Hindlimb muscle (tissue), 1 donor: Measurements from ENCODE around the gene SENP8. TPM values are rescaled to one million over a fixed set of nuclear protein-coding genes. Genes with fewer than 3 reads are reported as not detected.
"Not testable (repeated sequence)": the region's sequence is repeated elsewhere in the genome, so short reads cannot be mapped to it uniquely, and the experiment has no call there.

Source experiments
- DNase-seq: peaks from one replicate; pipeline ENCODE4 v3.0.0-alpha.2; 2013
- polyA plus RNA-seq: library from polyadenylated mRNA; unstranded; fragments of 120-200 nt; gene quantifications from one replicate; pipeline ENCODE4 v1.2.1, GENCODE V29; 2013; ENCODE audit not compliant: insufficient read length

The SENP8 gene
- polyA plus RNA-seq, result 5.7 TPM

DNA sequence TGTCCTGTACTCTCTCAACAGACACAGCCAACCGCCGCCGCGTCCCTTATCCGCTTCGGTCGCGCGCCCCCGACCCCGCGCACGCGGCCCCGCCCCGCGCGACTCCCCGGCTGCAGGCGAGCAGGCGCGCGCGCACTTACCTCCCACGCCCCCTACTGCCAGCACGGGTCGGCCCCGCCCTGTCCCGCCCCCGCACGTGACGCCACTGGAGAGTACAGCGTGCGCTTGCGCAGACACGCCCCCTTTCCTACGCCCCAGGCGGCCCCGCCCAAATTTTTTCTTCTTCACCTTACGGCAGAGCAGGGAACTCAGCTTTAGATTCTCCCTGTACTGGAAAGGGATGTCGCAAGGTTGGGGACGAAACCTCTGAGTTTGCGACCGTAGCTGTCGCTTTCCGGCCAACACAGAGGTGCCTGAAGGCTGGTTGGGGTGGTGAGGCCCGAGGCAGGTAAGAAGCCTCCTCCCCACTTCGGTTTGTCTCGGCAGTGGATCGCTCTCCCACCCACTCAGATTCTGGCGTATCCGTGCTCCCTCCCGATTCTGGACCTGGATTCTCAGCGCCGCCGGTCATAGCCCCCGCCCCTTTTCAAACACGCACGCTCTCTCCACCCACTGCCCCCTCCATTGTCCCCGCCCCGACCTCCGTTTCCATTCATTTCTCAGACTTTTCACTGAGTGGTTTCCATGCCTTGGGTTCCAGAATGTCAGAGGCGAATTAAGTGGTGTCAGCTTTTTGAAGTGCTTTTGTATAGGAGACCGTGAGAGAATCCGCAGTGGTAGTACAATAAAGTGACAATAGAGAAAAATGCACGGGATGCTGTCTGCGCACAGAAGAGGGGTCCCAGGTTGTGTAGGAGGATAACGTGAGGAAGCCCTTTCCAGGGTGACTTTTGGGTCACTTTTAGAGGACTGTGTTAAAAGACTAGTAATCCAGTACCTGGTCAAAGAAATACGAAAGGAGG is at the start of gene SENP8, which contains the start of gene MYO9A:
Gene SENP8, plus strand, starts transcription at position 387 of the 962 bp plus-strand sequence. CDS start 21,221 bp downstream, outside the sequence.
Gene MYO9A, minus strand, starts transcription at position 134 of the 962 bp plus-strand sequence. CDS start 71,587 bp downstream, outside the sequence.
- peak; percentile 99 for DNase-seq

DNA sequence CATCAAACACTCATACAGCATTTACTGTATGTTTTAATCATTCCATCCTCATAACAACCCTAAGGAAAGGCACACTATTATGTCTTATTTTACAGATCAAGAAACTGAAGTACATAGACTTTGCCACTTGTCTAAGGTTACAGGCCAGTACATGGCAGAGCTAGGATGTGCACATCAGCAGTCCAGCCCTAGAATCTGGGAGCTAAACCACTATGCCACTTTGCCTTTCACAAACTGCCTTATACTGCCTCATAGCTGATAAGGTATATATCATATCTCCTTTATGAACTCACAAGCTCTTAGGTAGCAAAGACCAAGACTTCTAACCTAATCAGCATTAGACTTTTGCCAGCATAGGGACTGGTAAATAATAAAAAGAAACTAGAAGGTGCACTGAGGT is 49.3 kb upstream of the SENP8 start:
- no peak for DNase-seq

DNA sequence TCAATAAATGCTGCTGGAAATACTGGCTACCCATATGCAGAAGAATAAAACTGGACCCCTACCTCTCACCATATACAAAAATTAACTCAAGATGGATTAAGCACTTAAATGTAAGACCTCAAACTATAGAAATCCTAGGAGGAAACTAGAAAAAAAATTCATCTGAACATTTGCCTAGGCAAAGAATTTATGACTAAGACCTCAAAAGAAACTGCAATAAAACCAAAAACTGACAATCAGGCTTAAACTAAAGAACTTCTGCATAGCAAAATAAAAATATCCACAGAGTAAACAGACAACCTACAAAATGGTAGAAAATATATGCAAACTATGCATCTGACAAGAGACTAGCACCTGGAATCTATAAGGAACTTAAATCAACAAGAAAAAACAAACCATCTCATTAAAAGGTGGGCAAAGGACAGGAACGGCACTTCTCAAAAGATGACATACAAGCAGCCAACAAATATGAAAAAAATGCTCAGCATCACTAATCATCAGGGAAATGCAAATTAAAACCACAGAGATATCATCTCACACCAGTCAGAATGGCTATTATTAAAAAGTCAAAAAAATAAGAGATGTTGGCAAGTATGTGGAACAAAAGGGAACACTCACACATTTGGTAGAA is 47.3 kb upstream of the SENP8 start:
- no peak for DNase-seq

DNA sequence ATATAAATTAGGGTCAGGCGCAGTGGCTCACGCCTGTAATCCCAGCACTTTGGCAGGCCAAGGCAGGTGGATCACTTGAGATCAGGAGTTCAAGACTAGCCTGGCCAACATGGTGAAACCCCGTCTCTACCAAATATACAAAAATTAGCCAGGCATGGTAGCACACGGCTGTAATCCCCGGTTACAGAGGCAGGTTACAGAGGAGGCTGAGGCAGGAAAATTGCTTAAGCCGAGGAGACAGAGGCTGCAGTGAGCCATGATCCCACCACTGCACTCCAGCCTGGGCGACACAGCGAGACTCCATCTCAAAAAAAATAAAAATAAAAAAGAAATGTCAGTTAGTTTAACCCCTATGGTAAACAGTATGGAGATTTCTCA is 46.8 kb upstream of the SENP8 start:
- DNase-seq, result not testable (repeated sequence)

DNA sequence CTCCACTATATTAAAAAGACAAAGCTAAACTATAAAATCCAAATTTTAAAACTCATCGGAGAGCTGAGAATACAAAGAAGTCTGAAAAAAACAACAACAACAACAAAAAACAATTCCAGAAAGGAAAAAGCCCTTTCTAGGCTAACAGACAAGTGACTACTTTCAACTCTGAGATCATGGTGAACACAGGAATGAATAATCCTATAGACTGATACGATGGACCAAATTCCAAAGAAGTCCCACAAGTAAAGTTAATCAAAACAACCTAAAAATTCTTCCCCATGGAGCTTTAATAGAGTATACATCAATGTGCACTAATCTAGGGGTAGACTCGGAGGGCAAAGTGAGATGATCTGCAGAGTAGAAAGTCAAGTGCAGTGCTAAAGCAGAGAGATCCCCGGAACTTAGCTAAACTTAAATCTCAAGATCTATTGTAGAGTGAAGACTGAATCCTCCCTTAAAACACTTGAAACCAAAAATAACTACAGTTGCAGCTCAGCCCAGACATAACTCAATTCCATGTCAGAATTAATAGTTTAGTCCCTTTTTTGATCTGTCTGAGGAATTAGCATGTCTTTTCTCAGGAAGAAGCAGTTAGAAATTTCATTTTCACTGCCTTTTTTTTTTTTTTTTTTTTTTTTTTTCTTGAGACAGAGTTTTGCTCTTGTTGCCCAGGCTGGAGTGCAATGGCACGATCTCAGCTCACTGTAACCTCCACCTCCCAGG is 43.7 kb upstream of the SENP8 start:
- no peak for DNase-seq

DNA sequence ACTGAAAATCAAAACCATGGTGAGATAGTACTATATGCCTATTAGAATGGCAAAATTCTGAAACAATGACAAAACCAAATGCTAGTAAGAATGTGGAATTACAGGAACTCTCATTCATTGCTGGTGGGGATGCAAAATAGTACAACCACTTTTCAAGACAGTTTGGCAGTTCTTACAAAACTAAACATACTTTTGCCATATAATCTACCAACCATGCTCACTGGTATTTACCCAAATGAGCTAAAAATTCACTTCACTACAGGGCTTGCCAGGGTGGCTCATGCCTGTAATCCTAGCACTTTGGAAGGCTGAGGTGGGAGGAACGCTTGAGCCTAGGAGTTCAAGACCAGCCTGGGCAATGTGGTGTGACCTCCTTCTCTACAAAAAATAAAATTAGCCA is 40.3 kb upstream of the SENP8 start:
- no peak for DNase-seq

DNA sequence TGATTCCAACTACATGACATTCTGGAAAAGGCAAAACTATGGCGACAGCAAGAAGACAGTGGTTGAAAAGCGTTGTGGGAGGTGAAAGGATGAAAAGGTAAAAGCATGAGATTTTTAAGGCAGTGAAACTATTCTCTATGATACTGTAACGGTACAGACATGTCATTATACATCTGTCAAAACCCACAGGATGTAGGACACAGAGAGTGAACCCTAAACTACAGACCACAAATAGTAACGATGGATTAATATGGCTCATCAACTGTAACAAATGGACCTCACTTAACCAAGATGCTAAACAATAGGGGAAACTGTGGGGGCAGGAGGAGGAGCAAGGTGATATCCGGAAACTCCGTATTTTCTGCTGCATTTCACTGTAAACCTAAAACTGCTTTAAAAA is 39.3 kb upstream of the SENP8 start:
- DNase-seq, result no peak

DNA sequence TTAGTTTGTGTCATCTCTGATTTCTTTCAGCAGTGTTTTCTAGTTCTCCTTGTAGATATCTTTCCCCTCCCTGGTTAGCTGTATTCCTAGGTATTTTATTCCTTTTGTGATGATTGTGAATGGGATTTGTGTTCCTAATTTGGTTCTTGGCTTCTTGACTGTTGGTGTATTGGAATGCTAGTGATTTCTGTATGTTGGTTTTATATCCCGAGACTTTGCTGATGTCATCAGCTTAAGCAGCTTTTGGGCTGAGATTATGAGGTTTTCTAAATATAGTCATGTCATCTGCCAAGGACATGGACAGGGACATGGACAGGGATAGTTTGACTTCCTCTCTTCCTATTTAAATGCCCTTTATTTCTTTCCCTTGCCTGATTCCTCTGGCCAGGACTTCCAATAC is 36.0 kb upstream of the SENP8 start:
- DNase-seq, result no peak

DNA sequence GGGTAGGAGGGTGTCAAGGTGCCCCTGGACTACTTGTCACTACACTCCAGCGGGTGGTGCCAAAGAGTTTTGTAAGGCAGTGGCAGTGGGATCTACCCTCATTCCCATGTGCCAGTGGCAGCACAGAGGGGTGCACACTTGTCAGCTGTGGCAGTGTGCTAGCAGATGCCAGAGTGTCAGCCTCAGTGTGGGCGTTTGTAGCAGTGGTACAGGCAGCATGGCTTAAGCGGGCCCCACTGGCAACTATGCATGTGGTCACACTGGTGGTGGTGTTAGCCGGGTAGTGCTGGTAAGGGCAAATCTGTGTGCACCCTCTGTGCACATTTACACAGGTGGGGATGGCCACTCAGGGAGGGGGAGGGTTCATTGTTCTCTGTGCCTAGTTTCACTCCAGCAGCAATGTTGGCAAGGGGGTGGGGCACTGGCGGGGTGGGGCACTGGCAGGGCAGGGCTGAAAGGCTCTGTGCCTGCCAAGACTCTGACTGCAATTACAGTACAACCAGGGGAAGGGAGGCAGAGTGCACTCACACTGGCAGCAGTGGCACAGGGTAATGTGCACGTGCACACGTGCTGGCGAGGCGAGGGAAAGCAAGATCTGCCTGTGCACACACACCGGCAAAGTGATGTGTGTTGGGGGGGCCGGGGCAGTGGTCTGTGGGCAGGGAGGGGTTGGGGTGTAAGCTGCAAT is 32.0 kb upstream of the SENP8 start:
- DNase-seq, result no peak

DNA sequence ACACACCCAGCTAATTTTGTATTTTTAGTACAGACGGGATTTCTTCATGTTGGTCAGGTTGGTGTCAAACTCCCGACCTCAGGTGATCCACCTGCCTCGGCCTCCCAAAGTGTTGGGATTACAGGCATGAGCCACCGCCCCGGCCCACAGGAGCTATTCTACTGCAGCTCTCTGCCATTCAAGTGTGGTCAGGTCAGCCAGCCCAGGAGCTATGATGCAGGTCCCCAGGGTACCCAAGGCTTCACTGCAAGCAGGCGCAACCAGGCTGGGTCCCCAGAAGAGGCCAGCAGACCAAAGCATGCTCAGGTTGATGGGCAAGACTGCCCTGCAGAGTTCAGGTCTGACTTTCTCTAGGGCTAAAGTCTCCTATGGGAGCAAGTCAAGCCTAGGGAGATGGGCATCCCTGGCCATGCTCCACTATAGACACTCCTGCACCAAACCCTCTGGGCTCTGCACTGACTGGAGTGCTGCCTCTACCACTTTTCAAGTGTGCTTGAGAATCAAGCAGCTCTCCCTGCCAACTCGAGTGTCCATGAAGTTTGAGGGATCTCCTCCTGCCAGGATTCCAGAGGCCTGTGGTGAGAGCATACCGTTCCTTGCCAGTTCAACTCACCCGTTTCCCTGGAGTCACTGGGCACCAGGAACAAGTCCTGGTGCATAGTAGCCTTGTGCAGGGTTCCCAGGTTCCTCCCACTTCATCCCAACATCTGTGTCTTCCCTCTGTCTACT is 31.1 kb upstream of the SENP8 start:
- no peak for DNase-seq

DNA sequence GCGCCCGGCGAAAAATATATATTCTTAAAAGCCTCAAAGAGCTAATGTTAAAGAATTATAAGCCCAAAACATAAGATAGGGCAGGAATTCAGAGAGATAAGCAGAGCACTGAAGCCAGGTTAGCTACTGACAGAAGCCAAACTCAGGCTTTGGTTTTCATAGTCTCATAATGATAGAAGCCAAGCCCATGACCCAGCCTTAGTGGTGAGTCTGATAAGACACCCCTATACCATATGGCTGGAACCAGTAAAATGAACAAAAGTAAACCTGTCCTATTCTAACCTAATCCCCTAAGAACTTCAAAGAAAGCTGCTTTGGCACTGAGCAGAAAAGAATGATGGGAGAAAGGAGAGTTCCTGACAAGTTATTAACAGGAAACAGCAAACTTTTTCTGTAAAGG is 26.2 kb upstream of the SENP8 start:
- DNase-seq, result no peak

DNA sequence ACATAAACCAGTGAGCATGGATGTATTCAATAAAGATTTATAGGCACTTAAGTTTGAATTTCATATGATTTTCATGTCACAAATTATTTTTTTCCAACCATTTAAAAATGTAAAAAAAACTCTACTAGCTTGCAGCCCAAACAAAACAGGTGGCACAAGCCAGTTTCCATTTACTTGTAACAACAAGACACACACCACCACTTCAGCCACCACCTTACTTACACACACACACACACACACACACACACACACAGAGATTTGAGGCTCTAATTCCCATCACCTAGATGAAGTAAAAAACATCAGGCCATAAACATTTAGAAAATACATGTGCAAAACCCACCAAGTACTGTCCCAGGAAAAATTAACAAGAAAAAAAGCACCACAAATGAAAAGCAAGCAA is 25.5 kb upstream of the SENP8 start:
- DNase-seq, result no peak

DNA sequence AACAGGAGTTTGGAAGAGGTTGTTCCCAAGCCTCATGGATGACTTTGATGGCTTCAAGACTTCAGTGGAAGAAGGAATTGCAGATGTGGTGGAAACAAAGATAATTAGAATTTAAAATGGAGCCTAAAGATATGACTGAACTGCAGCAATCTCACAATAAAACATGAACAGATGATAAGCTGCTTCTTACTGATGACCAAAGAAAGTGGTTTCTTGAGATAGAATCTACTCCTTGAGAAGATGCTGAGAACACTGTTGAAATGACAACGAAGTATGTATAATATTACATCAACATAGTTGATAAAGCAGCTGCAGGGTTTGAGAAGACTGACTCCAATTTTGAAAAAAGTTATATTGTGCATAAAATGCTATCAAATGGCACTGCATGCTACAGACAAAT is 21.4 kb upstream of the SENP8 start:
- DNase-seq, result no peak

DNA sequence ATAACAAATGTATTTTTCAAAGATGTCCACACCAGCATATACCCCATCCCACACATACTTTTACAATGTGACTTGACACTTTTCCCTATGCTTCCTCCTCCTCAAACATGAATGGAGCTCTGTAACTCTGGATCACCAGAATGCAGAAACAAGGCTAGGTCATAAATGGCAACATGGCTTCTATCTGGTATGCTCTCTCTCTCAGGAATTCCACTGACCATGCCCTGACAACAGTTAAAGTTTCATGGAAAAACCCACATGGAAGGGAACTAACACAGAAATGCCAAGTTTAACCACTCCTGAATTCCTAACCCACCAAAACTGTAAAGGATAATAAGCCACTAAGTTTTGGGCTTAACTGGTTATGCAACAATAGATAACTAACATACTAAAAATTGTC is 20.2 kb upstream of the SENP8 start:
- DNase-seq, result no peak

DNA sequence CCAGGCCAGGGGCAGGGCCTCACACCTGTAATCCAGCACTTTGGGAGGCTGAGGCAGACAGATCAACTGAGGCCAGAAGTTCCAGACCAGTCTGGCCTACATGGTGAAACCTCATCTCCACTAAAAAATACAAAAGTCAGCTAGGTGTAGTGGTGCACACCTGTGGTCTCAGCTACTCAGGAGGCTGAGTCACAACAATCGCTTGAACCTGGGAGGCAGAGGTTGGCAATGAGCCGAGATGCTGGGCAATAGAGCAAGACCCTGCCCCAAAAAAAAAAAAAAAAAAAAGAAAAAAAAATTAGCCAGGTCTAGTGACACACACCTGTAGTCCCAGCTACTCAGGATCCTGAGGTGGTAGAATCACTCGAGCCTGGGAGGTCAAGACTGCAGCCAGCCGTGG is 19.0 kb upstream of the SENP8 start:
- no peak for DNase-seq

DNA sequence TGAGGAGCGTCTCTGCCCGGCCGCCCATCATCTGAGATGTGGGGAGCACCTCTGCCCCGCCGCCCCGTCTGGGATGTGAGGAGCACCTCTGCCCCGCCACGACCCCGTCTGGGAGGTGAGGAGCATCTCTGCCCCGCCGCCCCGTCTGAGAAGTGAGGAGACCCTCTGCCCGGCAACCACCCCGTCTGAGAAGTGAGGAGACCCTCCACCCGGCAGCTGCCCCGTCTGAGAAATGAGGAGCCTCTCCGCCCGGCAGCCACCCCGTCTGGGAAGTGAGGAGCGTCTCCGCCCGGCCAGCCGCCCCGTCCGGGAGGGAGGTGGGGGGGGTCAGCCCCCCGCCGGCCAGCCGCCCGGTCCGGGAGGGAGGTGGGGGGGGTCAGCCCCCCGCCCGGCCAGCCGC is 17.7 kb upstream of the SENP8 start:
- DNase-seq, result not testable (repeated sequence)

DNA sequence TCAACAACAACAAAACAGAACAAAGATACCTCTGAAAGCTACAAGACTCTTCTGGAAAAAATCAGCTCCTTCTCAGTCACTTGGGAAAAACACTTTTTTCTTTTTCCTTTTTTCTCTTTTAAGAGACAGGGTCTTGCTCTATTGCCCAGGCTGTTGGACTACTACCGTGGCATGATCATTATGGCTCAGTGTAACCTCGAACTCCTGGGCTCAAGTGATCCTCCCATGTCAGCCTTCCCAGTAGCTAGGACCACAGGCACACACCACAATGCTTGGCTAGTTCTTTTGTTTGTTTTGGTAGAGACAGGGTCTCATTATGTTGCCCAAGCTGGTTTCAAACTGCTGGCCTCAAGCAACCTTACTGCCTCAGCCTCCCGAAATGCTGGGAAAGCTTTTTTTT is 13.1 kb upstream of the SENP8 start:
- no peak for DNase-seq

DNA sequence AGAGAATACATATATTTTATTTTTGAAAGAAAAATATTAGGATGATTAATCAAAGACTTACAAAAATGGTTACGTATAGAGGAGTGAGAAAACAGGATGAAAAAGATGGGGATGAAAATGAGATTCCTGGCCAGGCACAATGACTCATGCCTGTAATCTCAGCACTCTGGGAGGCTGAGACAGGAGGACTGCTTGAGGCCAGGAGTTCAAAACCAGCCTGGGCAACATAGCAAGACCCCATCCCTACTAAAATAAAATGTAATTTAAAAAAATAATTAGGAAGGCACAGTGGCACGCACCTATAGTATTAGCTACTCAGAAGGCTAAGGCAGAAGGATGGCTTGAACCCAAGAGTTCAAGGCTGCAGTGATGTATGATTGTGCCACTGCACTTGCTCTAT is 12.1 kb upstream of the SENP8 start:
- DNase-seq, result no peak

DNA sequence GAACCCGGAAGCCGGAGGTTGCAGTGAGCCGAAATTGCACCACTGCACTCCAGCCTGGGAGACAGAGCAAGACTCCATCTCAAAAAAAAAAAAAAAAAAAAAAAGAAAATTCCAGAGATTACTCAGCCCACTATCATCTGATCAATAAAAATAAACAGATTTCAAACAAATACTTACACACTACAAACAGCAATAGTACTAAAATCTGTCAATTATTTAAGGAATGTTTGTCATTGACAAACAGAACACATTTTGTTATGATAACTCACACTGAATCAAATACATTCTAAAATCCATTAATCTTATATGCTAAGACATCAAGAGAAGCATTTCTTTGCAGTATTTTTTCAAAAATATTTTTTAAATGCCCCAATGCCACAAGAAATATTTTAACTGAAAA is 7.8 kb upstream of the SENP8 start:
- no peak for DNase-seq

DNA sequence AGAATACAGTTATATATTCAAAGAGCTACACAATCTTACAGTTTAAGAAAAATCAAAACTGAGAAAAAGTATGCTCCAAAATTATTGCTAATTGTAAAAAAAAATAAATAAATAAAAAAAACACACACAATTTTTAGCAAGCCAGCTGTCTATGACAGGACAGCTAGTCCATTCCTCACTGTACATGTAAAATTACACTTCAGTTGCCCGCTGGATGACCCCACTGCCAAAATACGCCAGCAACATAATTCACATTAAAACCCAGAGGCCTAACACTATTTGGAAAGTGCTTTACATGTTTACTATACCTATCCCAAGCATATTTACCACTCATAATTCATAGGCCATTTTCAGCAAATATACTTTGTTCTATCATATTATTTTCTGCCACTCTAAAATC is 6.1 kb upstream of the SENP8 start:
- peak; percentile 52 for DNase-seq

DNA sequence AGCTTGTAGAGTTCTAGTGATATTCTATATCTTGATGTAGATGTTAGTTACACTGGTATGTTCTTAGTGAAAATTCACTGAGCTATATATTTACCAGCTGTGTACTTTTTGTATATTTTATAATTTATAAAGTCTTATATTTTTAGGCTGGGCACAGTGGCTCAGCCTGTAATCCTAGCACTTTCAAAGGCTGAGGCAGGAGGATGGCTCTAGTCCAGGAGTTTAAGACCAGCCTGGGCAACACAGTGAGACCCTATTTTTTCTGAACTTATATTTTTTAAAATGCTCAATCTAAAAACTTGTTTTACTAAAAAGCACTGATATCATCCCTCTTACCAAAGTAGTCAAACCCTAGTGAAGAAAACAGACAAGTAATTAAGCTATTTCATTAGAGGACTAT is 5.4 kb upstream of the SENP8 start:
- DNase-seq, result no peak
